Superior temporal gyrus (tissue), 1 donor: ENCODE results near the gene CDX2.

ENCODE experiments used
- DNase-seq: peaks from one replicate; pipeline ENCODE4 v3.0.0-alpha.2; 2016; ENCODE audit errors: extremely low spot score

CDX2 gene

GRCh38 chr13:27918041-27918917, 50.8 kb downstream of the CDX2 start:
- DNase-seq, result no peak

DNA sequence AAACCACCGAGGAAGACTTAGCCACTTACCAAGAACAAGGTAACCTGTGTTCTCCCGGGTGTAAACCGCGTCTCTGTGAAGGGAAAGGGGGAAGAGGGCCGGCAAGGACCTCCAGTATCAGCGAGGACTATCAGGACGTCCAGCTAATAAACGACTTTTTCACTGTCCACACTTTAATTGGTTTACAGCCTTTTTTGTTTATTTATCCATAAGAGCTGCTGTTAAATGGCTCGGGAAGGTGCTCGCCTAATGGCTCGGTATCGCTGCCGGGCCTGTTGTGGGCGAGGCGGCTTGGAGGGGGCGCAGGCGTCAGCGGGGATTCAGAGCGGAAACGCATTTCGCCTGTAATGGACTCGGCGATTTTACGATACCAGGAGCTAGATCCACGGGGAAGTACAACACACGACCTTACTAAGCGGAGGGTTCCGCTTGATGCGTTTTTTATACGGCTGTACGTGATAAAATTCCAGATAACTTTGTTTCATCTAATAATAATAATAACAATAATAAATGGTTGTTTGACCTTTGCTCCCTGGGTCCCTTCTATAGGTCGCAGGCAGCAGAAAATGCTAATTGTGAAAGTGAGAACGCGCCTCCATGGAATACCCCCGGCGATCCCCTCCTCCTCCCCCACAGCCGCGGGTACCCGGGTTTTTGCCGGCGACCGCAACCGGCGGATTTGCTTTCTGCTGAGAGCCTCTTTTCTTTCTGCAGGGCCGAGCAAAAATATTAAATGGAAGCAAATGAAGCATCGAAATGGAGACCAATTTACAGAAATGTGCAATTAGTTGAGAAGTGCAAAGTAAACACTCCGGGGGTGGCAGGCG, 51.8 kb downstream of the CDX2 start:
- no peak for DNase-seq

DNA sequence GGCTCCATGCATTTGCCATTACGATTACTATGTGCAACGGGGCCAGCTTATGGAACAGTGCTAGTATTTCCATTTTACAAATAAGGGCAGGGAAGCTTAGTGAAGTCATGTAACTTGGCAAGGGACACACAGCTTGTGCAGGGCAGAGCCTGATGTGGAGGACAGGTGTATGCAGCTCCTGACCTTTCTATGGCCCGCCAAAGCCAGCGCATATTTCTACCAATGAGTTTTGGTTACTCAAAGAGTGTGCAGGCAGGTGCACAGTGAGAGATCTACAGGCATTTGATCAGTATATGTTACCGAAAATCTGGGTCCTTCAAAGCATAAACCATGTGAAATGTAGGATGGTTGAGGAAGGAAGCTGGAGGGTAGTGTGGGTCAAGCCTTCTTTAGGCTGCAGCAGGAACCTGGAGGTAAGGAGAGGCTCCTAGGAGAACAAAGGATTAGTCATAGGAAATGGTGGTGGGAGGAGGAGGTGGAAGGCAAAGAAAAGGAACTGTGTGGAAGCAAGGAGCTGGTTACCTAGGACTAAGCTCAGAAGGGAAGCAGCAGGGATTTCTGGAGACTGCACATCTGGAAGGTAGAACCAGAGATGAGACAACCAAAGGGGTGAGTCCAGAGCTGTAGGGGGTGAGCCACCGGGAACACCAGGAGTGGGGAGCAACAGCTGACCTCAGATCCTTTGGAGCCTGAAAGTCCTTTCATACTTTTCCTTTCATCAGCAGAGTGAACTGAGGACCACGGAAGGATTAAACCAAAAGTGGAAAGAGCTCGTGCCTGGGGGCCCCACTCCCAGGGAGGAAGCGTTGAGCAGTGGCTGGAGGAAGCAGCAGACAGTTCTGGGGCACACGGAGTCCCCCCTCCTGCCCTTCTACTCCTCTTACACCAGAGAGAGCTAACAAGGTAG, 53.6 kb downstream of the CDX2 start:
- no peak for DNase-seq

GRCh38 chr13:27913160-27913559, 56.0 kb downstream of the CDX2 start:
- no peak for DNase-seq

- no peak for DNase-seq
These were observed 57.6 kb downstream of the CDX2 start for GRCh38 chr13:27911521-27911920.
